HG02759 (cell line): ENCODE results near the gene SPAG6.

Source experiments
- ATAC-seq: cut with Tn5 transposase; IDR thresholded peaks from one replicate; pipeline ENCODE4 v1.9.1; 2021; ENCODE audit warnings: mild to moderate bottlenecking, moderate library complexity; ENCODE audit not compliant: unreplicated experiment

Gene SPAG6

DNA sequence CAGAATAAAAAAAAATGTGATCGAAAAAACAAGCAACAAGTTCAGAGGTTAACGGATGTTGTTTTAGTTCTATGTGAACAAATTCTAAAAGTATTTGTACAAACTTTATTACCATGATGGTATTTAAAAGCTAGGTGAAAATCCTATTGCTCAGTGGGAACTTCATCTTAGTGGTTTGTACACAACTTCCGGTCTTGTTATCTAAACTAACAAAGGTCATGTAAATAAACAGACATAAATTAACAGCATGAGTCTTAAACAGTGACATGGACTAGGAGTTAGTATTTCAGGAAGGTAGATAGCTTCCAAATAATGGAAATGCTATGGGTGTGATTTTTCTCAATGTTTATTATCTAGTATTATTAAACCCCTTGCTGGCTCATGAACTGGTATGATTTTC lies 83.8 kb downstream of the SPAG6 start:
- no peak for ATAC-seq

- ATAC-seq: no peak
Measured at GRCh38 chr10:22429981-22430421, 84.7 kb downstream of the SPAG6 start.

DNA sequence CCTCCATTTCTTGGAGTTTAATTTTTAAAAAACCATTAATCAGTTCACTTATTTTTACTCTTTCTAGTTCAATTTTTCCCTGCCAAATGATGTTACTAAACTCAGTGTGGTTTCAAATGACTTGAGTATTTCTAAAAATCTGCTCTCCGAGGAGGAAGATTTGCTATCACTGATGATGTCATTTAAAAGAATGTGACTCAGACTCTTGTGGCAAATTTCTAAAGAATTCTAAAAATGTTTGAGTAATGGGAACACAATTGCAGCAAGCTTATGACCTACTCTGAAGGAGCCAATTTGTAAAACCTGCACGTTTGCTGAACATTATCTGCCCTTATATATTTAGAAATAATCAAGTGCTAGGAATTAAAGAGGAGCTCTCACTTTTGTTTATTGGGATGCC lies 88.6 kb downstream of the SPAG6 start:
- ATAC-seq: no peak

DNA sequence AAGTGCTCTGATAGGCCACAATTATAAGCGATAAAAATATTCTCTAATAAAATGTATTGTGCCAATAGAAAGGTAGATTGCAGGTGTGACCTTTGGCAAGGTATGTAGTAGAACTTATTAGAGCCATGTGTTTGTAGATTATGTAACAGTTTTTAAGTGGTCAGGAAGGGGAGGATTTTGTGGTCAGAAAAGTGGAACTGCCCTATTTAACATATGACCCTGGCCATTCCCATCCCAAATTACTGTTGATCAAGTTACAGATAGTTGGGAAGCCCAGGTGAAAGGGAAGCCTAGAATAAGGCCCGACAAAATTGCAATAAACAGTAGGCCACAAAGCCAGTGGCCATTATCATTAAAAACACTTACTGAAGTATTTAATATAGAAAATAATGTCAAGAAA lies 89.2 kb downstream of the SPAG6 start:
- no peak for ATAC-seq

DNA sequence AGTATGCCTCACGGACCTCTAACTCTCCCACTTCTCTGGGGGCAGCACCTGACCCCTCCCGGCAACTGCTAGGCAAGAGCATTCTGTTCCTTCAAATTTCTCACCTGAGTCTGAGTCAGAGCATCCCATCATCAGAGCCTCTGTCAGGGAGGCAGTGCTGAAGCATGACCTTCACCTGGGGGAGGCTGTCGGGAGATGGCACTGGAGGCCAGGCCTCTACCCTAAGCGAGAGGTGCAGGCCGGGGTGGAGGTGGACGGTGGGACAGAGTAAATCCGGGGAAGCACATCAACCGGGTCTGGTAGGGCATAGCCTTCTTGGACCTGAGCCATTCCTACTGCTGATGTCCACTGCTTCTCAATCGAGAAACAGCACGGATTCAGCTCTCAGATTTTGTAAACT lies 90.4 kb downstream of the SPAG6 start:
- no peak for ATAC-seq

GRCh38 chr10:22436526-22436892 lies 91.2 kb downstream of the SPAG6 start:
- peak; percentile 41 for ATAC-seq

DNA sequence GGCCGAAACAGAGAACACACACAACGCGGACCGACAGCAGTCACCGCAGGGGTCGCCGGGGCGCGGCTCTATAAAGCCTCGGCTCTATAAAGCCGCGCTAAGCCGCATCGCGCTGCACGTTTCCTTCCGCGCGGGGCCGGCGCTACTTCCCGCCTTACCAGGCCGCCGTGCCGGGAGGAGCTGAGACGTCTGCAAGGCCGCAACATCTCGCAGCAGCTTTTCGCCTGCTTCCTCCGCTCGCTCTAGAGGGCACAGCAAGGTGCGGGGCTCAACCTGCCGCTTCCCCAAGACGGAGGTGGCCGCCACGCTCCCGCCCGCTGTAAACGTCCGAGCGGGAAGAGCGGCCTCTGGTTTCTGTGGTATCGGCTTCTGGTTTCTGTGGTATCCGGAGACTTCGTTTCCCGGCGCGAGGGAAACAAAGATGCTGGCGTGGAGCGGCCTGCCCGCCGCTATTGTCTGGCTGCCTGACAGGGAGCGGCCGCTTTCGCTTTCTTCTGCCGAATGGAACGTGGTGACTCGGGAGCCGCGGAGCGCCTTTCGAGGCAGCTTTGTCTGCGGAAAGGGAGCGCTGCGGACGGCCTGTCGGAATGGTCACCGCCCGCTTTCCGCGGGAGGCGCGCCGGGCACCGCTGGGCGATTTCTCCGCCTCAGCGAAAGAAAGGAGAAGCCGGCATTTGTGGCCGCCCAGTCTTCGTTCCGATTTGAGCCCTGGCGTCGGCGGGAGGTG lies 91.8 kb downstream of the SPAG6 start:
- peak; percentile 87 for ATAC-seq

DNA sequence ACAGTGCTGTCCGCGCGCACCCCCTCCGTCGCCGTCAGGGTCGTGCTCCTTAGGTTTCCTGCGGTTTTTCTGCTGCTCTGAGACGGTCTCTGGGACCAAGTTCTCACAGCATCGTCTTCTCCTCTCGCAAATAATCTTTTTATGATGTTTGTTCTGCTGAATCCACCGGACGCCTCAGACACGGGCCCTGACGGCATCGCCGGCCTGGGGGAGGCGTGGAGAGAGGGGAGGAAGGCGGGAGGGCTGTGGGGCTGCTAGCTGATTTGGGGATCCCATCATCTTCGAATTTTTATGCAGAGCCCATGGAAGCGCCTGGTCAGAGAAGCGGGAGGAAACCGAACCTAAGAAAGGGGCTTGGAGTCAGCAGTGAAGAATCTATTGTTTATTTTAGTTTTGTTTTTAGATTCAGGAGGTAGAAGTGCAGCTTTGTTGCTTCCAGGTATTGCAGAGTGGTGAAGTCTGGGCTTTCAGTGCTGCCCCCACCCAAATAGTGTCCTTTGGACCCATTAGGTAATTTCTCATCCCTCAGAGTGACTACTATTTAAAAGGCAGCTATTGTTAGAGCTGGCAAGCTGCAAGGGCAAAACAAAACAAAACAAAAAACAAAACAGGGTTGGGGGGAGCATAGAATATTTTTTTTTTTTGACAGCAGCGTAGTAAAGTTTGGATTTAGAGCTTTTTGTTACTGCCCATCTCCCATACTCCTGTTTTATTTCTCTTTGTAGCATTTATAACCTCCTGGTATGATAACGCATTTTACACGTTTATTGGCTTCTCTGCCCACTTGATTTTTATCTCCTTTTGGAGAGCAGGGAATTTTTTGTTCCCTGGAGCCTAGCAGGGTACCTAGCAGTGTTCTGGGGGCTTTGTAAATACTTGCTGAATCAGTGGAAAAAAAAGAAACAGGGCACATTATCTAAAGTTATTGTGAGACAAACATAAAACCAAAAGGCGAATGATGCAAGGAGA lies 92.6 kb downstream of the SPAG6 start:
- peak; percentile 26 for ATAC-seq

GRCh38 chr10:22438711-22439110 lies 93.4 kb downstream of the SPAG6 start:
- no peak for ATAC-seq

GRCh38 chr10:22442063-22442462 lies 96.8 kb downstream of the SPAG6 start:
- ATAC-seq: no peak

- ATAC-seq: no peak
Measured at GRCh38 chr10:22442468-22442867, 97.2 kb downstream of the SPAG6 start.

DNA sequence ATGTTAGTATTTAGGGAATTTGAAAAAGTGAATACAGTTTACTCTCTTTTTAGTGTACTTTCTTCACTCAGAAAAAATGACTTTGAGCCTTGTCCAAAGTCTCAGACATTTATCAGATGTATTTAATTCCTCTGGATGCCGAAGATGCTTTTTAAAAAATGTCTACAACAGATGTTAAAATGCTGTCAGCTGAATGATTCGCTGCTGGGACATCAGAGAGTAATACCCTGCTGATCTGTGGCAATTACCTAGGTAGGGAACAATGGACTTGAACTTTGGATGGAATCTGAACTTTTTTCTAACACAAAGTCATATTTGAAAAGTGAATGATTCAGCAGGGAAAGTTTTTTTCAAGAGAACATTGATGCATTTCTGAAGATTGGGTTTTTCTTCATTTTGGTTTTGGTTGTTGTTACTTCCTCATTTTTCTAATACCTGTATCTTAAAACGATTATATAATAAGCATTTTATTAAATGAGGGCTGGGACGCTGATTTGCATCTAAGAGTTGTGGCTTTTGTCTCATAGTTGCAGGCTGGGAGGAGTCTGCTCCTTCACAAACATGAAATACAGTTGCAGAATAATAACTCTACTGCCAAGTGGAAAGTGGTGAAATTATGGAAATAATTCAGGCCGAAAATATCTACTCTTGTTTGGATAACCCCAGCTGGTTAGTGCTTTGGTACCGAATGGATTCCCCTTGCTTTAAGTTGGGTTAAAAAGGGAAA lies 98.0 kb downstream of the SPAG6 start:
- ATAC-seq: peak; percentile 52

DNA sequence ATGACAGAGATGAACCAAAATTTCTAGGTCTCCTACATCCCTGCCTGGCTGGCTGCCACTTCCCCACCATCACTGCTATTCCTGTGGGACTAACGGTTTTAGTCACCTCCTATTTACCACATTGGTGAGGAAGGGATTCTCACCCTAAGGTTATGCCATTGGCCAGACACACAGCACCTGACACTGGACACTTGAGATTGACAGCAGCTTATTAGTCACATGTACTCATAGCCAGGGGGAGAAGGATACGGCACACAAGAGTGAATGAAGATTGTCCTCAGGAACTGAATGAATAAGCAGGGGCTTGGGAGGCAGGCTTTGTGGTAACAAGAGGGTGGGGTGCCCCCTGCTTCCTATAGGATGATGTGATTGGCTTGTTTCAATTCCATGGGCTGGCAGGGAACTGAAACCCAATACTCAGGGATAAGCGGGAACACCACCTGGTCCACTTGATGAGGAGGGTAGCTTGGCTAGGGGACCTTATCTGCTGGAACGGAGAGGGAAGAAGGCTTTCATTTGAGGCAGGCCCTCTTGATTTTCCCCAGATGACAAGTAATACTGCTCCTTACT lies 99.0 kb downstream of the SPAG6 start:
- no peak for ATAC-seq

DNA sequence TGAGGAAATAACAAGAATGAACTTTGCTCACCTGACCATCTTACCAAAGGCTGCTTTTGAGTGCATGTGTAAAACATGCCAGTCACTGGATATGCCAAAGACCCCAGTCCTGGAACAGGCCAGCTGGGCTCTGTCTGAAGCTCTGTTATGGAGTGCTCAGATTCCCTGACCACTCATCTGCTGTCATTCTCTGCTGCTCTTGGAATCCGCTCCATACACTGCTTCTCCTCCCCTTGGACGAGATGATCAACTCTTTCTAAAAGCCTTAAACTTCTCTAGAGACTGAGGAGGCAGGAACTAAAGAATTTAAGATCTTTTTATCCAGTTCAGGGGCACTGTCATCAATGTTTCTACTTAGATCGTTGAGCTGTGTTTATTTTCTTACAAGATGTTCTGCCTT lies 100.2 kb downstream of the SPAG6 start:
- ATAC-seq: no peak

DNA sequence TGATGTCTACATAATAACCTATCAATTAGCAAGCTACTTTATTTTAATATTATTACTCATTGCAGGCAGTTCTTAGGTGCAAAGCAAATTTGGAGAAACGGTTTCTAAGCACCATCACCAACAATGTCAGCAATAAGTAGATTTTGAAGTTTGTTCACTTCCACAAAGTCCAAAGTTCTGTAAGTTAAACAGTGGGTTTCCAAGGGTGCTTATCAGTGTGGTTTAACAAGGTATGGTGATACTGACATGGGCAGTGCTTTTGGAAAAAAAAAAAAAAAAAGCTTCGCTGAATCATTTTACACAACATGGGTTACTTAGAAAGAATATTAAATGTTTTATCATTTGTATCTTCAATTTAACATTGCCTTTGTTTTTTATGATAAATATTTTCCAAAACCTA lies 101.8 kb downstream of the SPAG6 start:
- no peak for ATAC-seq

GRCh38 chr10:22451346-22451745 lies 106.0 kb downstream of the SPAG6 start:
- ATAC-seq: no peak

DNA sequence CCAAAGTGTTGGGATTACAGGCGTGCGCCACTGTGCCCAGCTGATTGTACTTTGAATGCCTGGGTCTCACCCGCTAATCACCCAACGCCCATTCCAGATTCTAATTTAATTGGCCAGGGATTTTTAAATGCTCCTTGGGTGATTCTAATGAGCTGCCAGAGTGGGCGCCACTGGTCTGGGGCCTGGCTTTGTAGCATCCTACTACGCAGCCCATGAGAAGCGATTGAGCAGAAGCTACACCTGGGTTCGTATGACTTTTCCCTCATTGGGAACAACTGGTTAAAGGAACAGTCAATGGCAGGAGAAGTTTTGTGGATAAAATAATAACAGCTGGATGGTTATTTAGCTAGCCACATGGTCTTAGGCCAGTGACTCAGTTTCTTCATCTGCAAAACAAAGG lies 108.0 kb downstream of the SPAG6 start:
- no peak for ATAC-seq

GRCh38 chr10:22453948-22454591 lies 108.8 kb downstream of the SPAG6 start:
- peak; percentile 4 for ATAC-seq

GRCh38 chr10:22454634-22455033 lies 109.3 kb downstream of the SPAG6 start:
- ATAC-seq: peak; percentile 27

DNA sequence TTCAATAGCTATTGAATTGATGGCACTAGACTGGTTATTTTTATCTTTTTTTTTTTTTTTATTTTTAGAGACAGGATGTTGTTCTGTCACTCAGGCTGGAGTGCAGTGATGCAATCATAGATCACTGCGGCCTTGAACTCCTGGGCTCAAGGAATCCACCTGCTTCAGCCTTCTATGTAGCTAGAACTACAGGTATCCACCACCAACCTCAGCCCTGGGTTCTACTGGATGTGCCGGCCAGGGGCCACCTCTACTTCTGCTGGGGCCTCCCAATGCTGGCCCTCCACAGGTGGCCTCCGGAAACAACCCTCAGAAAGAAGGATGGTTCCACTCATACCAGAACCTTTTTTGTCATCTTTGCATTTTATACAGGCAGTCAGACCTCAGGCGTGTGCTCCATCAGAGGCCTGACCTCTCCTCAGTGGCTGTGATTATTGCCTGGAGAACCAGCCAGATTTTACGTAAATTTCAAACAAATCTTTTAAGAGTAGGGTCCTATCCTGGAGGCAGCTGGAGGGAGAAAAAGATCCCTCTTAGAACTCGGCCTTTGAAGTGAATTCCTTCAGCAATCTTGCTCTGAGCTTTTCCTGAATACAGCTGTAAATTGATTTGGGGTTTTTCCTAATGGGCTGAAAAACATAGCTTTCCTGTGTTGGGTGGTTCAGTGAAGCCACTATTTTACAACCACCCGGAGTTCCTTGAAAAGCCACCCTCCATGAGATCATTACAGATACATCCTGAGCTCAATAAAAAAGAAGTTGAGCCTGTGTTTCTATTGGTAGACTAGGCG lies 110.0 kb downstream of the SPAG6 start:
- ATAC-seq: peak; percentile 62
